A673 (cell line): ENCODE measurements around the gene FOXJ1. TPM values are rescaled to one million over a fixed set of nuclear protein-coding genes. Genes with fewer than 3 reads are reported as not detected.

ENCODE experiments used
- BruUV-seq: library from RNA; stranded (reverse); fragments of 400-500 nt; replicated peaks from 2 replicates; lab custom pipeline; 2021; lab: Mats Ljungman, UMichigan
- CTCF ChIA-PET: fragments of 300-600 bp; sonication (Branson Sonifier 250); formaldehyde crosslinking; loops from one replicate; lab custom pipeline; 2022; ENCODE audit warnings: antibody characterized with exemption; lab: Charles Lee
- POLR2A ChIA-PET: fragments of 300-600 bp; sonication (Branson Sonifier 250); formaldehyde crosslinking; loops from one replicate; lab custom pipeline; 2022; ENCODE audit warnings: antibody characterized with exemption; ENCODE audit not compliant: low non-redundant PET; lab: Charles Lee
- DNase-seq: peaks from one replicate; pipeline ENCODE4 v3.0.0-alpha.2; 2015; ENCODE audit warnings: low spot score
- H3K27ac ChIP-seq: fragments of 200-600 bp; sonication (generic); 2 replicates; pipeline ENCODE4 v1.5.1; 2016; ENCODE audit warnings: mixed run types, low read depth, mild to moderate bottlenecking, mixed read lengths, antibody characterized with exemption, low read length; ENCODE audit not compliant: poor library complexity, severe bottlenecking
- H3K27me3 ChIP-seq: fragments of 200-600 bp; sonication (generic); replicated peaks from 2 replicates; pipeline ENCODE4 v1.6.1; 2017; ENCODE audit warnings: mixed run types, low read depth, mild to moderate bottlenecking, mixed read lengths, antibody characterized with exemption, low read length; ENCODE audit not compliant: insufficient read depth, poor library complexity
- H3K36me3 ChIP-seq: fragments of 200-600 bp; sonication (generic); 2 replicates; pipeline ENCODE4 v1.6.1; 2016; ENCODE audit warnings: mixed run types, mild to moderate bottlenecking, mixed read lengths, antibody characterized with exemption, low read length; ENCODE audit not compliant: insufficient read depth, poor library complexity, severe bottlenecking
- H3K4me1 ChIP-seq: fragments of 200-600 bp; sonication (generic); 2 replicates; pipeline ENCODE4 v1.6.1; 2017; ENCODE audit warnings: mixed run types, mild to moderate bottlenecking, mixed read lengths, antibody characterized with exemption, low read length; ENCODE audit not compliant: insufficient read depth, poor library complexity, severe bottlenecking
- H3K4me3 ChIP-seq: fragments of 200-600 bp; sonication (generic); 2 replicates; pipeline ENCODE4 v1.5.1; 2016; ENCODE audit warnings: low read depth, mixed run types, mild to moderate bottlenecking, mixed read lengths, low read length; ENCODE audit not compliant: poor library complexity, severe bottlenecking
- H3K9me3 ChIP-seq: fragments of 200-600 bp; sonication (generic); 2 replicates; pipeline ENCODE4 v1.6.1; 2016; ENCODE audit warnings: mixed run types, low read depth, mild to moderate bottlenecking, mixed read lengths, antibody characterized with exemption, low read length; ENCODE audit not compliant: poor library complexity, severe bottlenecking
- EZH2 ChIP-seq: fragments of 200-600 bp; sonication (generic); IDR thresholded peaks from 2 replicates; pipeline ENCODE4 v1.6.1; 2017; ENCODE audit warnings: borderline replicate concordance, low read depth, mild to moderate bottlenecking, mixed read lengths, antibody characterized with exemption, low read length; ENCODE audit not compliant: poor library complexity, severe bottlenecking
- intact Hi-C: fragments of 100-400 bp; cut with micrococcal nuclease; formaldehyde crosslinking; loops from one replicate; pipeline ENCODE4 v1.10.0; 2022; ENCODE audit not compliant: unreplicated experiment
- total RNA-seq: library from RNA; stranded (reverse); gene quantifications from 2 replicates; pipeline ENCODE4 v1.2.3, GENCODE V29; 2021
- TF ChIP-seq, protein P1 (sequence below): fragments of 300-800, 200-600 bp; sonication (generic); conservative IDR thresholded peaks from 2 replicates; pipeline ENCODE4 v1.5.1; 2017; ENCODE audit warnings: low read depth, mild to moderate bottlenecking, antibody characterized with exemption, low read length, moderate library complexity, mixed read lengths

The FOXJ1 gene
- total RNA-seq, 1 experiment from 2014 or later: 0.17 TPM

DNA sequence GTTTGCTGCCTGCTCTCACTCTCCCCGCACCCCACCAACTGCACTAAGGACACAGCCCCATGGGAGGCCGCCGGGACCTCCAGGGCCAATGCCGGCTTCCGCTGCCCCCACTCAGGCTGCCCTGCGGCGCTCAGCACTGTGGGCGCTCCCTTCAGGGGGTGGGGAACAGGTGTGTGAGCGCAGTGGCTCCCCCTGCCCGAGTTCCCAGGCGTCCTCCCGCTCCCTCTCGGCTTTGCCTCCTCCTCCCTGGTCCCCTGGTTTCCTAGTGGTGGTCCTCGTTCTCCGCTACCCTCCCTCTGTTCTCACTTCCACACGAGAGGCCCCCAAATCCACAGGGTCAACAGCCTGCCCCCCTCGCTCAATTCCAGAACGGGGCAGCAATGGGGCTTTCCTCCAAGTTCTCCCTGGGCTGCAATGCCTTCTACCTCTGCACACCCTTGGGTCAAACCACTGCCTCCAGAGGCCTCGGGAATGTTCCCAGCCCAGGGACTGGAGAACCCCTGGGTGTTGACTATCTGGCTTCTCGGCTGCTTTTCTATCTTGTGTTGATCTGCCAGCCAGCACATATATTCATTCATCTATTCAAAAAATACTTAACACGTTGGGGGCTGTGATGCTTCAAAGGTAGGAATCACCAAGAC, 9.9 kb downstream of the FOXJ1 start:
- H3K4me1 ChIP-seq: peaks cover 11% of the 10 kb centered on the region
- ChIA-PET CTCF (no interaction called here), POLR2A (no interaction called here)
- no peak overlapping the region for H3K4me3 ChIP-seq
- H3K36me3 ChIP-seq: no peaks in the 10 kb centered on the region
- BruUV-seq: no TSS peak
- TF ChIP-seq, protein P1, sequence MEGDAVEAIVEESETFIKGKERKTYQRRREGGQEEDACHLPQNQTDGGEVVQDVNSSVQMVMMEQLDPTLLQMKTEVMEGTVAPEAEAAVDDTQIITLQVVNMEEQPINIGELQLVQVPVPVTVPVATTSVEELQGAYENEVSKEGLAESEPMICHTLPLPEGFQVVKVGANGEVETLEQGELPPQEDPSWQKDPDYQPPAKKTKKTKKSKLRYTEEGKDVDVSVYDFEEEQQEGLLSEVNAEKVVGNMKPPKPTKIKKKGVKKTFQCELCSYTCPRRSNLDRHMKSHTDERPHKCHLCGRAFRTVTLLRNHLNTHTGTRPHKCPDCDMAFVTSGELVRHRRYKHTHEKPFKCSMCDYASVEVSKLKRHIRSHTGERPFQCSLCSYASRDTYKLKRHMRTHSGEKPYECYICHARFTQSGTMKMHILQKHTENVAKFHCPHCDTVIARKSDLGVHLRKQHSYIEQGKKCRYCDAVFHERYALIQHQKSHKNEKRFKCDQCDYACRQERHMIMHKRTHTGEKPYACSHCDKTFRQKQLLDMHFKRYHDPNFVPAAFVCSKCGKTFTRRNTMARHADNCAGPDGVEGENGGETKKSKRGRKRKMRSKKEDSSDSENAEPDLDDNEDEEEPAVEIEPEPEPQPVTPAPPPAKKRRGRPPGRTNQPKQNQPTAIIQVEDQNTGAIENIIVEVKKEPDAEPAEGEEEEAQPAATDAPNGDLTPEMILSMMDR: no peak
- no peak for TF ChIP-seq EZH2
- no peaks in the 10 kb centered on the region for H3K27me3 ChIP-seq
- no peak for DNase-seq
- no peak overlapping the region for H3K27ac ChIP-seq
- no peaks in the 10 kb centered on the region for H3K9me3 ChIP-seq
- intact Hi-C loops: no loop called here

DNA sequence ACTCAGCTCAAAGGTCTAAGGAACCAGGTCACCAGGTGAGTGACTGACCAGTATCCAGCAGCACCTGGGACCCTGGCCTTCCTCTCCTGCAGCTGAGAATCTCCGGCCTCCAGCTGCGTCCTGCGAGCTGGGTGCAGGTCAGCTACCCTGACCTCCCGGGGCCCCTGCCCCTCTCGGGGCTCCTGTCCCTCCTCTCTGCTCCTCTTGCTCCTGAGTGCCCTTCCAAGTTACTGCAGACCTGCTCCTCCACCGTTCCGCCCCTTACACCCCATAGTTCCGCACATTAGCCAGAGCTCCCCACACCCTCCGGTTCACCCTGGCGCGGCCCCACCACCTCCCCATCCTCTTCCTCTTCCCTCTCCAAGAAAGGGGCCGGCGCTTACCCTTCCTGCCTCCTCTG, 10.6 kb downstream of the FOXJ1 start:
- no peaks in the 10 kb centered on the region for H3K27me3 ChIP-seq
- peaks cover 11% of the 10 kb centered on the region for H3K4me1 ChIP-seq
- no peaks in the 10 kb centered on the region for H3K9me3 ChIP-seq
- no peak overlapping the region for H3K4me3 ChIP-seq
- intact Hi-C loops: no loop called here
- DNase-seq: no peak
- no TSS peak for BruUV-seq
- no peaks in the 10 kb centered on the region for H3K36me3 ChIP-seq
- no peak overlapping the region for H3K27ac ChIP-seq
- ChIA-PET CTCF (no interaction called here), POLR2A (no interaction called here)
- no peak for TF ChIP-seq EZH2
- TF ChIP-seq, protein P1: no peak

DNA sequence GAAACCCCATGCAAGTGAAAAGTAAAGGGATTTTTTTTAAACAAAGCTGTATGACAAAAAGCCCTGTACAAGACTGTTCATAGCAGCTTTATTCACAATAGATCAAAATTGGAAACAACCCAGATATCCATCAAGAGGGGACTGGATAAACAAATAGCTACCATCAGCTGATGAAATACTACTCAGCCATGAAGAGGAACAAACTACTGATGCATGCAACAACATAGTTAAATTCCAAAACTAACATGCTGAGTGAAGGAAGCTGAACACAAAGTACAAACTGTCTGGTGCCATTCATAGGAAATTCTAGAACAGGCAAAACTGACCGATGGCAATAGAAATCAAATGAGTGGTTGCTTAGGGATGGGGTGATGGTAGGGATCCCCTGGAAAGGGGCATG, 15.1 kb downstream of the FOXJ1 start:
- H3K27me3 ChIP-seq: no peaks in the 10 kb centered on the region
- H3K4me3 ChIP-seq: no peak overlapping the region
- H3K9me3 ChIP-seq: no peaks in the 10 kb centered on the region
- intact Hi-C loops: no loop called here
- TF ChIP-seq EZH2: no peak
- ChIA-PET POLR2A (interaction anchor here (0.6 kb wide), 1 partner anchor 42 kb away, joined by 3 read pairs; no protein-coding TSS in a partner anchor), CTCF (interaction anchor here (1.0 kb wide), 1 partner anchor 153 kb away, joined by 4 read pairs; no protein-coding TSS in a partner anchor)
- H3K27ac ChIP-seq: no peak overlapping the region
- no peaks in the 10 kb centered on the region for H3K4me1 ChIP-seq
- no peaks in the 10 kb centered on the region for H3K36me3 ChIP-seq
- DNase-seq: no peak
- no TSS peak for BruUV-seq

DNA sequence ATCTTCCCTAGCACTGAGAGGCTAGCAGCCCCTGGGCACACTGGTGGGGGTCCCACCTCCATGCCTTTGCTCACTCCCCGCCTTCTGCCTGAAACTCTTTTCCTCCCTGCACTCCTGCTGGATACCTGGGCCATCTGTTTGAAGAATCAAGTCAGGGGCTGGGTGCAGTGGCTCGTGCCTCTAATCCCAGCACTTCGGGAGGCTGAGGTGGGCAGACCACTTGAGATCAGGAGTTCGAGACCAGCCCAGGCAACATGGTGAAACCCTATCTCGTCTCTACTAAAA, 15.7 kb downstream of the FOXJ1 start:
- ChIA-PET POLR2A (no interaction called here), CTCF (interaction anchor here (0.6 to 1.7 kb wide), 3 partner anchors 56 to 125 kb away, joined by 3 to 6 read pairs (median 4); partner anchors contain the start of gene CDK3)
- intact Hi-C loops: no loop called here
- TF ChIP-seq, protein P1: no peak
- no peak for TF ChIP-seq EZH2
- Histone ChIP-seq H3K4me1 (no peaks in the 10 kb centered on the region), H3K27me3 (no peaks in the 10 kb centered on the region), H3K36me3 (no peaks in the 10 kb centered on the region), H3K4me3 (no peak overlapping the region), H3K27ac (no peak overlapping the region), H3K9me3 (no peaks in the 10 kb centered on the region)
- no peak for DNase-seq
- BruUV-seq: no TSS peak
